Breast epithelium (tissue), 4 donors: ENCODE data around the gene MAML3. TPM values are rescaled to one million over a fixed set of nuclear protein-coding genes. Genes with fewer than 3 reads are reported as not detected.
"Not testable (repeated sequence)": the region's sequence is repeated elsewhere in the genome, so short reads cannot be mapped to it uniquely, and the experiment has no call there.

Experiments used
- DNase-seq, 2 donors: peaks; one replicate each; pipeline ENCODE4 v3.0.0-alpha.2; 2019; ENCODE audit warnings: low spot score in 2 of 2
- H3K27ac ChIP-seq, 2 donors: fragments of 200-600 bp; sonication (generic) in 1 of 2; one replicate each; pipeline ENCODE4 v1.5.1; 2016 to 2019; ENCODE audit warnings: mild to moderate bottlenecking in 1 of 2
- H3K27me3 ChIP-seq, 2 donors: fragments of 200-600 bp; sonication (generic) in 1 of 2; one replicate each; pipeline versions ENCODE4 v1.5.1 to v1.6.0; 2017 to 2019; ENCODE audit warnings: control low read depth in 1 of 2, mild to moderate bottlenecking in 1 of 2
- H3K36me3 ChIP-seq: fragments of 200-600 bp; one replicate; pipeline ENCODE4 v1.5.1; 2019
- H3K4me1 ChIP-seq, 2 donors: fragments of 200-600 bp; sonication (generic); one replicate each; pipeline ENCODE4 v1.5.1; 2016 to 2019; ENCODE audit warnings: control low read depth in 1 of 2
- H3K4me3 ChIP-seq, 3 donors: fragments of 200-600 bp; sonication (generic); 1 replicate in 2 of 3; 2 replicates in 1 of 3; pipeline ENCODE4 v1.5.1; 2016 to 2019; ENCODE audit warnings: mild to moderate bottlenecking in 3 of 3, moderate library complexity in 2 of 3
- H3K9me3 ChIP-seq, 2 donors: fragments of 200-600 bp; sonication (generic) in 1 of 2; one replicate each; pipeline ENCODE4 v1.5.1; 2016 to 2019; ENCODE audit warnings: control low read depth in 1 of 2
- CTCF ChIP-seq, 3 donors: fragments of 450-650 bp; IDR thresholded peaks; one replicate each; pipeline ENCODE4 v1.5.1; 2016 to 2017; ENCODE audit warnings: antibody characterized with exemption in 3 of 3, mild to moderate bottlenecking in 3 of 3, moderate library complexity in 3 of 3
- POLR2A ChIP-seq: fragments of 450-650 bp; IDR thresholded peaks from one replicate; pipeline ENCODE4 v1.6.1; 2016; ENCODE audit warnings: antibody characterized with exemption, mild to moderate bottlenecking, moderate library complexity
- POLR2AphosphoS5 ChIP-seq, 3 donors: sonication (generic); formaldehyde crosslinking; IDR thresholded peaks; one replicate each; pipeline ENCODE4 v1.6.1; 2017; ENCODE audit warnings: antibody characterized with exemption in 3 of 3
- intact Hi-C: fragments of 100-400 bp; cut with DNase I; formaldehyde crosslinking; loops from one replicate; pipeline ENCODE4 v1.15.1; 2023; ENCODE audit warnings: low total_unique reads
- total RNA-seq, 3 donors: library from RNA; depleted of rRNA; stranded (reverse); fragments of >200 nt; gene quantifications; one replicate each; pipeline ENCODE4 v1.1.0, GENCODE V29; 2016

The MAML3 gene
- total RNA-seq, 3 donors from 2014 or later = 5.0 to 16.8 (median 11.1) TPM

- peak overlapping the region in 2 of 3 donors; percentile 15 to 32 for H3K4me3 ChIP-seq
- intact Hi-C loops = no loop called here
These were observed 197.4 kb downstream of the MAML3 start for GRCh38 chr4:139956507-139957017.

GRCh38 chr4:139955600-139955999 is 198.4 kb downstream of the MAML3 start:
- Histone ChIP-seq H3K36me3 (no peaks in the 10 kb centered on the region), H3K4me1 (peaks cover 0 to 4% of the 10 kb centered on the region in 2 donors), H3K27ac (peak overlapping the region; percentile 4 to 62), H3K9me3 (no peaks in the 10 kb centered on the region), H3K4me3 (no peak overlapping the region), H3K27me3 (no peaks in the 10 kb centered on the region)
- no peak for DNase-seq
- intact Hi-C loops = no loop called here
- TF ChIP-seq CTCF (IDR thresholded peaks at IDR 0.05) = no peak
- no peak for TF ChIP-seq POLR2AphosphoS5 (IDR thresholded peaks at IDR 0.05)

More at GRCh38 chr4:139956507-139957017, 197.4 kb downstream of the MAML3 start:
- no peak for DNase-seq
- no peaks in the 10 kb centered on the region for H3K9me3 ChIP-seq
- H3K4me1 ChIP-seq = no peaks in the 10 kb centered on the region
- H3K27ac ChIP-seq = peak overlapping the region; percentile 54 to 62
- TF ChIP-seq POLR2AphosphoS5 (IDR thresholded peaks at IDR 0.05) (peak in 1 of 3 donors; percentile 27), POLR2A (no peak)
- H3K36me3 ChIP-seq = no peaks in the 10 kb centered on the region
- H3K27me3 ChIP-seq = no peaks in the 10 kb centered on the region

- TF ChIP-seq CTCF (IDR thresholded peaks at IDR 0.05) = no peak
- TF ChIP-seq POLR2A = no peak
- no peak for TF ChIP-seq POLR2AphosphoS5 (IDR thresholded peaks at IDR 0.05)
- no peaks in the 10 kb centered on the region for H3K36me3 ChIP-seq
- intact Hi-C loops = no loop called here
- no peak for DNase-seq
- H3K4me1 ChIP-seq = peaks cover 0 to 4% of the 10 kb centered on the region in 2 donors
- no peaks in the 10 kb centered on the region for H3K27me3 ChIP-seq
- no peaks in the 10 kb centered on the region for H3K9me3 ChIP-seq
- no peak overlapping the region for H3K27ac ChIP-seq
- no peak overlapping the region for H3K4me3 ChIP-seq
These were observed 199.5 kb downstream of the MAML3 start for GRCh38 chr4:139954512-139954911.

GRCh38 chr4:139951021-139951420 is 203.0 kb downstream of the MAML3 start:
- intact Hi-C loops = no loop called here
- H3K27me3 ChIP-seq = no peaks in the 10 kb centered on the region
- H3K4me3 ChIP-seq = no peak overlapping the region
- no peaks in the 10 kb centered on the region for H3K36me3 ChIP-seq
- TF ChIP-seq POLR2A = no peak
- no peak for TF ChIP-seq CTCF (IDR thresholded peaks at IDR 0.05)
- TF ChIP-seq POLR2AphosphoS5 (IDR thresholded peaks at IDR 0.05) = peak in 1 of 3 donors; percentile 51
- H3K4me1 ChIP-seq = peaks cover 0 to 4% of the 10 kb centered on the region in 2 donors
- no peaks in the 10 kb centered on the region for H3K9me3 ChIP-seq
- H3K27ac ChIP-seq = peak overlapping the region; percentile 57 to 68
- peak; percentile 56 to 57 for DNase-seq

GRCh38 chr4:139950568-139950967 is 203.4 kb downstream of the MAML3 start:
- H3K9me3 ChIP-seq = no peaks in the 10 kb centered on the region
- intact Hi-C loops = no loop called here
- no peaks in the 10 kb centered on the region for H3K36me3 ChIP-seq
- H3K27ac ChIP-seq = peak overlapping the region; percentile 57 to 68
- peaks cover 0 to 4% of the 10 kb centered on the region in 2 donors for H3K4me1 ChIP-seq
- H3K27me3 ChIP-seq = no peaks in the 10 kb centered on the region
- no peak for DNase-seq
- no peak overlapping the region for H3K4me3 ChIP-seq
- no peak for TF ChIP-seq POLR2AphosphoS5 (IDR thresholded peaks at IDR 0.05)
- no peak for TF ChIP-seq CTCF (IDR thresholded peaks at IDR 0.05)
- no peak for TF ChIP-seq POLR2A

GRCh38 chr4:139944916-139945315 is 209.1 kb downstream of the MAML3 start:
- DNase-seq, H3K27ac ChIP-seq, H3K36me3 ChIP-seq, H3K4me3 ChIP-seq, intact Hi-C loops, H3K27me3 ChIP-seq, H3K4me1 ChIP-seq, H3K9me3 ChIP-seq: not testable (repeated sequence)
